GM18499 (cell line): ENCODE data around the gene KMT2E.
A peak's percentile ranks its signal among the peaks of the same experiment; 100 is the strongest.

Experiments
- ATAC-seq: cut with Tn5 transposase; IDR thresholded peaks from one replicate; pipeline ENCODE4 v1.9.1; 2021; ENCODE audit warnings: moderate number of reproducible peaks; ENCODE audit not compliant: insufficient read depth, unreplicated experiment

KMT2E gene

DNA sequence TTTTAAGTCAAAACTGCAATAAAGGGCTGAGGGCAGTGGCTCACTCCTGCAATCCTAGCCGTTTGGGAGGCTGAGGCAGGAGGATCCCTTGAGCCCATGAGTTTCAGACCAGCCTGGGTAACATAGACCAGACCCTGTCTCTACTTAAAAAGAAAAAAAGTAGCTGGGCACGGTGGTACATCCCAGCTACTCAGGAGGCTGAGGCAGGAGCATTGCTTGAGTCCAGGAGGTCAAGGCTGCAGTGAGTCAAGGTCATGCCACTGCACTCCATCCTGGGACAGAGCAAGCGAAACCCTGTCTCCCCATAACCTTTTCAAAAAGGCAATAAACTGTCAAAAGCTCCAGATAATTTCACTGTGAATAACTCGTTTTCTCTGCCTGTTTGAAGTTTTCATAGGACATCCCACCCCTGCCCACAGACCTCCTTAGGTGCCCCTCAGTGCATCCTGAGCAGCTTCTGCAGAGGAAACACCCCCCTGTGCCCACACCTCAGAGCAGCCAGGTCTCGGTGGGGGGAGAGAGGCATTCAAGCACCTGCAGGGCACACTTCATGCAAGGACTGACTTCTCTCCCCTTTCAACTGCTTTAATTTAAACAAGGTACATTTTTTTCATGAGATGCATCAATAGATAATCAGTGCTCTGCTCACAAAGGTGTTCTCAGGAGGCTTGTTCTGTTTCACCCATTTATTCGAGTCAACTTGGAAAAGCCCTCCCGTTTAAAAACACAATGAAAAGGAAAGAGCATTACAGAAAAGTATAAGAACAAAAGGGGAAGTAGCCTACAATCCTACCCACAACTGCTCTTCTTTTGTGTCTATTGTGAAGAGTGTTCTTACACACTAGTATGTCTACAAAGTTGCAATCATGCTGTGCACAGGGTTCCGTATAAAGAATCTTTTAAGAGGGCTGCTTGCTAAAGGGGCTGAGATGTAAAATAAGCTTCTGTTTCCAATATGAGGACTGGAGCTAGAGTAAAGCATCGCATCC, 104.9 kb downstream of the KMT2E start:
- ATAC-seq = no peak

DNA sequence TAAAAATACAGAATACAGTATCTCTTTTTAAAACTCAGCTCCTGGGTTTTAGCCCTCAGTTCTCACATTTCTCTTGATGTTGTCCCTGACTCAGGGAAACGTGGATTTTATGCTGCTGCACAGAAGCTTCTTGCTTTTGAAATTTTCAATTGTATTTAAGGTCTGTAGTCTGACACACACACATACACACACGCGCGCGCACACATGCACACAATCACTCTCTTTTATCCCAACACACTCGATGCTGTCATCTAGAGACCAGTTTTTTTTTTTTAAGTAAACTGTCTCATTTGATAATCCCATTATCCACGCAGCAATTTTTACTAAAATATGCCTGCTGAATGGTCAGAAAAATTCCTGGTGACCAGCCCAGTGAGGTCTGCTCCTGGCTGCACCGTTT, 108.6 kb downstream of the KMT2E start:
- no peak for ATAC-seq

DNA sequence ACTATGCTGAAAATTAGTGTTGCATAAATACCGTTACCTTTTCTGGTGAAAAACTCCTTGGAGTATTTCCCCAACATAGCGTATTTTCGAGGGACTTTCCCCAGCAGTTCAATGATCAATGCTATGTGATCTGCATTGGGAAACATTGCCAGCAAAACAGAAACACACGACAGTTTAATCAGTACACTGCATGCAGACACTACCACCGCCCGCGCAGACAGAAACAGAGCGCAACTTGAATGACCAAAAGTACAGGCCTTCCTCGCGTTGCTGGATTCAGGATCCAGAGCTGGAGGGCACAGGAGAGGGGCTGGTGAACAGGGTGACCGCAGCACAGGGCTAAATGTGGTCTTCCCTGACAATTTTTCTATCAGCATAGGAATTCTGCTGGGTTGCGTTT, 111.7 kb downstream of the KMT2E start:
- ATAC-seq = no peak

DNA sequence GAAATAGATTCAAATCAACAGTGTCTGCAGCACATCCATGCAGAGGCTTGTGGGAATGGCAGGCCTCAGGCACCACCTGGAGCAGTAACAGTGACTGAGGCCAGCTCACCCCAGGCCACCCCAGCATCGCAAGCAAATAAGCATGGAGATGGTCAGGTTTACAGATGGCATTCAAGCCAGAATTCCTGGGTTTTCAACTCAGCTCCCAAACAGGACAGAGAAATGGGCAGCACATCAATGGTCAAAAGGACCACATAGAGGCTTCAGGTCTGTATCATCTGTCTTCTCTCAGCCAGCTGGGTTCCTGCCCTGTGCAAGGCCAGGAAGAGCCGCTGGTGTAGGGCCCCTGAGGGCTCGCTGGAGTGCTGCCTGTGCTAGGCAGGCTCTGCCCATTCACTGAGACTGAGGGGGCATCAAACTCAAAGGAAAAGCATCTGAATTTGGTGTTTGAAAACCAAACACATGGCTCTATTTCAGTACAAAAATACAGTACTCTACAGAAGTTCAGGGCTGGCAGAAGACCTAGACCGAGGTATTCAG, 112.5 kb downstream of the KMT2E start:
- no peak for ATAC-seq

DNA sequence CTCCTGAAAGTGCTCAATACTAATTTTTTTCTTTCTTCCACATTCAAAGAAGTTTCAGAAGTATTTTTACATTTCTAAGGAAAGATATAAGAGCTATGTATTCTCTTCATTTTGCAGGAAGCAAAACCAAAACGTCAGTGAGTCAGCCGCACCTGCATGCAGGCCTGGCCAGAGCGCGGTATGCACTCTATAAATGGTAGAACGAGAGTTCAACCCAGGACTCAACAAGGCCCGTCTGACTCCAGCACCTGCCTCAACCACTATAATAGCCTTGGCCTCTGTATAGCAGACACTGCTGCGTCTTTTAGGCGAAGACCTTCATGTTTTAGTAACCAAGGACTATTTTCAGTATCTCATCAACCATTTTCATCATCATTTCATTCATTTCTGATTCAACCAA, 113.2 kb downstream of the KMT2E start:
- ATAC-seq = no peak

DNA sequence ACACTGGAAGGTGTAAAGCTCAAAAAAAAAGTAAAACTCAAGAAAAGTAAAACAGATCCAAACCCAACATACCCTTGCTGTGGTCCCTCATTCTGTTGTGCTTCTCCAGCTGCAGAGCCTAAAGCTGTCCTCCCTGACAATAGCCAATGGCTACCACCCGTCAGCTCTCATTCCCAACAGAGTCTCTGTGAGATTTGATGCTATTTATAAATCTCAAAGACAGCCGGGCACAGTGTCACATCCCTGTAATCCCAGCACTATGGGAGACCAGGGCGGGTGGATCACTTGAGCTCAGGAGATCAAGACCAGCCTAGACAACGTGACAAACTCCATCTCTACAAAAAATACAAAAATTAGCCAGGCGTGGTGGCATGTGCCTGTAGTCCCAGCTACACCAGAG, 116.0 kb downstream of the KMT2E start:
- no peak for ATAC-seq

DNA sequence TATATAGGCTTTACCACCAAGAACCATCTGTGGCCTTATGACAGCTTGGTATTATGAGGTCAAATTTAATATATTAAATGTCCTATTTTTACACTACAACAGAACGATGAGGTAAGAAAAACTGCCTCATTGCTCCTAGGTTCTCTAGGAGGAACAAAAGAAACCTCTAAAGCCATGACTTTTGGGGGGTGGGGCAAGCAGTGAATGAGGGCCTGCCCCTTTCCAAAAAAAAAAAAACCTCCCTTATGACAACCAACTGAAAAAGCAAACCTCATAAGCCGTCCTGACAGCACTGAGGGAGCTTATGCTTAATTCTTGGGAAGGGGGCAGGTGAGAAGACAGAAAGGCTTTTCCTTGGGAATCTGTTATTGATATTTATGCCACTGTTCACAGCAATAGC, 116.6 kb downstream of the KMT2E start:
- ATAC-seq = no peak

DNA sequence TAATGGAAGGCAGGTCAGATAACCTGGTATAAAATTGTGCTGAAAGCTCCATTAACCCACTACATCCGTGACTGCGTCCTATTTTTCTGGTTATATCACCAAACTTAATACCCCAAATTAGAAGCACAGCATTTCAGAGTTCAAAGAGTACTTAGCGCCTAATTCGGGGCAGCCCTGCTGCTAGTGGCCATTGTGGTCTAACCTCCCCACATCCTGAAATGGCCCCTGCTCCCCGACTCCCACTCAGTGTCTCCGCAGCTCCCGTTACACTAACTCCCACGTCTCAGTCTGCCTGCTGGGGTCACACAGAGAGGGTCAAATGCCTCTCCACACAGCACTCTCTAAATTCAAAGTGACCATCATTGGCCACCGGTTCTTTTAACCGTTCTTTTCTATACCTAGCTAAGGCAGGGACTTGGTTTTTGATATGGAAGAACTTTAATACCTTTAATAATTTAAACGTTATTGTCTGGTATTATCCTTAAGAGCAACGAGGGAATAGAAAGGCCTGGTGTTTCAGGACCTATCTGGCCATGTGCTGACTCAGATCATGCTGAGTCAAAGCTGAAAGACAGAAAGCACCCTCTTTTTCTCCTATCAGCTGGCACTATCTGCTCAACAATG, 117.1 kb downstream of the KMT2E start:
- ATAC-seq = peak; percentile 55

DNA sequence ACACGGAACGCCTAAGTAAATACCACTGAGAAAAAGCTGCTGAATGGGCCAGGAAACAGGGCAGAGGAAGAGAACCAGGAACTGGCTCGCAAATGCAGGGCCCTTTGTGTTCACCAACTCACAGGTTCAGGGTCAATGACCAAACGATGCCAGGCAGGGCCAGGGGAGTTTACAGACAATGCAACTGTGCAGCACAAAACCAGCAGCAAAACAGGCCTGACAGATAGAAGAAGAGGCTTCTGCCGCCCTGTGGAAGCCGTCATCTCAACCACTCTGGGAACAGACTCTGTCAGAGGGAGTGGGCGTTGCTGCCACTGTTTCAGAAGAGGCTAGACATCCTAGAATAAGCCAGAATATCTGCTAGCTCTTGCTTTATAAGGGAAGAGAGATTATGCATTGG, 117.9 kb downstream of the KMT2E start:
- ATAC-seq = no peak

DNA sequence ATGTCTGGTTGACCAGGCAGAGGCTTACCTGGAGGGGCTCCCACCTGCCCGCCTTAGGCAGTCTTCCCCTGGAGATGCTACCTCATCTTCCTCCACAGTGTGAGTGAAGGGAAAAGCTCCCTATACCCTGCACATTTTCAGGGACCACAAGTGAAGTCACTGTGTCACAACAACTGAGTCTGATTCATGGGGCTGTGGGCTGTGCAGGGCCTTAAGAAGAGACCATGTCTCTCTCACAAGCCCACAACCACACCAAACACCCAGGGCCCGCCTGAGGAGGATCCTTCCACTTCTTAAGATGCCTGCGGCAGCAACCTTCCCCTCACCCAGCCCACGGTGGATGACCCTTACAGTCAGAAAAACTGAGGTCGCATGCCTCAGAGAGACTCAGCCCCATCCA, 118.3 kb downstream of the KMT2E start:
- ATAC-seq = no peak

DNA sequence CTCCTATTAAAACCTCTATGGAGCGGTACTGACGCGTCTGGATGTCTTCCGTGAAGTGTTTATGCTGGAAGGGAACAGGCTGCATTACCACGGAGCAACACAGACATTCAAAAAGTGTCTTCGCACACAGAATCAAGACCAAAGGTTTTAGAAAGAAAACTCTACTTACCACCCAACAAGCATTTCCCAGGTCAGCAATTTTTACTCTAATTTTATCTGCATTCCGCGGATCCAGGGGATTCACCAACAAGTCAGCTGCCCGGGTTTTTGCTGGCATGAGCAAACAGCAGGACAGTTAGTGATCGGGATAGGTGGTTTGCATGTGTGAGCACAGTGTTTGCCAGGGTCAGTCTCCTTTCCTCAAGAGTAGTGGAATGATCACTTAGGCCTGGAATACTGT, 118.8 kb downstream of the KMT2E start:
- no peak for ATAC-seq

DNA sequence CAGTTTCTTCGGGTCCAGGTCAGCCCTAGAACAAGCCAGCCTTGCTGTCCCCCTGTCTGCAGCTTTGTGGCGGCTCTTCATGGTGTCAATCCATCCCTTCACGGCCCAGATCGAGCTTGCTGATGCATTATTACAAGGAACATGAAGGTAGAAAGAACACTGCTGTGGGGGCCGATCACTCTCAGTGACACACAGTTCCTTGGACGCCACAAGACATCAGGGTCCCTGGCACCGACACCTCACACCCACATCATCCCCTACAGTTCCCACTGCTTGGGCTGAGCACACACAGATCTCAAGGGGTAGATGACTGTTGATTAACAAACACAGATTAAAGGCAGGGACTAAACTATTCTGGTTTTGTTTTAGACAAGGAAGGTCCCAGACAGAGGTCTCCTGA, 119.4 kb downstream of the KMT2E start:
- ATAC-seq = no peak

DNA sequence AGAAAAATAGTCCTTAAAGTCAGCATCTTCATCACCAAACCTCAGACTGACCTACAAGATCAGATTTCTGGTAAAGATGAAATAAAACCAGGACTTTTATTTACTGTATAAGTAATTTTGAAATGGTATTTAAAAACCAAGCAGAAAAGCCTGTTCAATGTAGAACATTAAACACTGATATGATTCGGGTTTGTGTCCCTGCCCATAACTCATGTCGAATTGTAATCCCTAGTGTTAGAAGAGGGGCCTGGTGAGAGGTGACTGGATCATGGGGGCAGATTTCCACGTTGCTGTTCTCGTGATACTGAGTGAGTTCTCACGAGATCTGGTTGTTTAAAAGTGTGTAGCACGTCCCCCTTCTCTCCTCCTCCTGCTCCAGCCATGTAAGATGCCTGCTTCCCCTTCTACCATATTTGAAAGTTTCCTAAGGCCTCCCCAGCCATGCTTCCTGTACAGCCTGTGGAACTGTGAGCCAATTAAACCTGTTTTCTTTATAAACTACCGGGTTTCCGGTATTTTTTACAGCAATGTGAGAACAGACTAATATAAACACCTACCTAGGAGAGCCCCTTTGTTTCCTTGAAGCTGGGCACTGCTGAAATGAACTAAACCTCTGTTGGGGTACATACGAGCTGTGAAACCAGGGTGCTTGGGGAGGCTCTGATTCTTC, 120.1 kb downstream of the KMT2E start:
- no peak for ATAC-seq

DNA sequence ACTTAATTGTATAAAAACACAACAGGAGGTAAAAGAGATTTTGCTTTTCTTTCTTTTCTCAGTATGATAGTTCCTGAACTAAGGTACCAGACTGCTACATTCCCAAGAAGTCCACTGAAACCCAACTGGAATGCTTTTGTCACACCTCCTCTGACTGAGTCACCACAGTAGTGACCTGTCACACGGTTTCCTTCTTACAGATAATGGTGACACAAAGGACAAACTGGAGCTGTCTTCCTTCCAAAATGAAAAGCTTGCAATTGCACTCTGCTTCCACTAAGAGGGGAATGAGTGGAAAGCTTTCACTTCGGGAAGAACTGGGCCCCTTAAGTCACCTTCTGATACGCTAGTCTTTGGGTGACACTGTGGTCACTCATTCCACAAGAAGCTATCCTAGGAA, 122.2 kb downstream of the KMT2E start:
- no peak for ATAC-seq

DNA sequence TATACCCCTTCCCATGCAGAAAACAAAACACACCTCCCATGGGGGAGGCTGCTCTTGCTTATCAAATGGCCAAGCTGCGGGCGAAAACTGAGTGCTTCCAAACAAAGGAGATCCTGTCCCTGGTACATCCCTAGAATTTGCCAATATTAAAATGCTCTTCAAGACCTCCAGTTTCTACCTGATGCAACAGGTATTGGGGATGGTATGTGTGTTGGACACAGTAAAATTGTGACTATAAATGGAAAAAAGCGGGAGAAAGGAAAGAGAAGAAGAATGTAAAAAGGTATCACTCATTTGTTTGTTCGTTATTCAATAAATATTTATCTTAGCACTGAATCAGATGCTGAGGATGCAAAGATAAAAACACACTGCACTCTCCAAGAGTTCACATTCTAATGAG, 123.9 kb downstream of the KMT2E start:
- ATAC-seq = no peak

DNA sequence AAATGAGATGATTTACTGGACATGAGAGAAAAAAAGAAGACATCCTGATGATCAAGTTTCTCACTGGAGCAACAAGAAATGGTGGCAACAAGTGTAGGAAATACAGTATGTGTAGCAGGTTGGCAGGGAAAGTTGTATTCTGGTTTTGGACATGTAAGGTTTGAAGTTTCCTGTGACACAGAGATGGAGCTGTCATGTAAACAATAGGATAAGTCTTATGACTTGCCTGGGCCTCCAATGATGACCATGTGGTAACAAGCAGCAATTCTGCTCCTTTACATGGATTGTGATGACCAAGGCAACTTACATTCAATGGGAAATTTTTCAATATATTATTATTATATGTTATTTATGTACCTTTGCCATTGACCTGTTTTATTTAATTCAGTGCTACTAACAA, 125.4 kb downstream of the KMT2E start:
- no peak for ATAC-seq

DNA sequence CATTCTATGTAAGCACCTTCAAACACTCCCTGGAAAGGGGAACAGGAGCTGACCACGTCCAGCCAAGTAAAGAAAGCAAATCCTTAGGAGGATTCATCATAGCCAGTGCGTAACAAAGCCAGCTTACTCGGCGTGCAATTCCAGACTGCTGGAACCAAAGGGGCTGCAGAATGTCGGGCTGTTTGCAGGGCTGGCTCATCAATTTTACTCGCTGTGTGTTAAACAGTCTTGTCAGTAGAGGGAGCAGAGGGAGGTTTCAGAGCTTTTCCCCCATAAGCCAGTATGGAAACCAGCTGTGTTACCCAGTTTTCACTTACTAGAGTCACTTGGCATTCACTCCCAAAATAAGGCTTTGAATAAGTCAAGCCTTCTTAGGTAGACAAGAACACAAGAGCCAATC, 127.1 kb downstream of the KMT2E start:
- ATAC-seq = no peak

DNA sequence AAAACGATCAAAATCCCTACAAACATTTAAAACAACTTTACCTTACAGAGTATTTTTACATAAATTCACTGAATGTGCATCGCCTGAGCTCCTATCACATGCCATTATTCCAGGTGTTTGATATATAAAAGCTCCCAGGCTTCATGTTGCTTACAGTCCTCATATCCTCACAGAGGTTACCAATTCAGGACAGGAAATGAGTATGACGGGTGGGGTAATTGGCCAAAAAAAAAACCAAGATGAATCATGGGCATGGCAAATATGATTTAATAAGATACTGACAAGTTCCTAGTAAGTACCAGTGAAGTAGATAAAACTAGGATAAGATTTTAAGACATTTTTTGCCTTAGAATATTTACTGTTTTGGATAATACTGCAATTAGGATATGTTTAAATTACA, 135.8 kb downstream of the KMT2E start:
- ATAC-seq = no peak

DNA sequence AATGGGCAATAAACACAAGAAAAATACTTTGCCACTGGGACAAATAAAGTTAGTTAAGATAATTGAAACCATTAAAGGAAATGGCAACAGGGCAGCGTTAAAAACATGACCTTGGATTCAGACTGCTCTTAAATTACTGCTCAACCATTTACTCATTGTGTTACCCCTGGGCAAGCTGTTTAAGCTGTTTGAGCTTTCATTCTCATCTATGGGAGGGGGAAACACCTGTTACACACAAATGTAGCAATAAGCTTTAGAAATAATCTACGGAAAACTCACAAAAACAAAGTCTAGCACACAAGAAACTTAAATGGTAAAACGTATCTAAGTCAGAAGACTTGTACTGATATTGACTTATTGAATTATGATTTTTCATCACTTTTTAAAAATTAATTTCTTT, 137.1 kb downstream of the KMT2E start:
- ATAC-seq = no peak

DNA sequence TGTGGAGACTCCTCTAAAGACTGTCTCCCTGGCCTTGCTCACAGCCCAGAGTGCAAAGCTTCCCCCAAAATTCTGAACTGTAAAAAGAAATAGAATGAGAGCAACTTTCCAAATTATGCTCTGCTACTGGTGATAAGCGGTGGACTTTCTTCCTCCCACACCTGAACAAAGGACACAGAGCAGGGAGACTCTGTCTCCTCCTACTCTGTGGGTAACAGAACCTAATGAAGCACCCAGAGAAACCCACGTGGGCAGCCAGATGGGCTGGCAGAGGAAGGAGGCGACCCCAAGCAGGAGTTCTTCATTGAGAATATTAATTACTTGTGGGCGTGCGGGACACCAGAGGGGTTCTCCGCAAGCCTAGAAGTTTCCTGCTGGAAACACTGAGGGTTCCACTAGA, 139.5 kb downstream of the KMT2E start:
- ATAC-seq = no peak

DNA sequence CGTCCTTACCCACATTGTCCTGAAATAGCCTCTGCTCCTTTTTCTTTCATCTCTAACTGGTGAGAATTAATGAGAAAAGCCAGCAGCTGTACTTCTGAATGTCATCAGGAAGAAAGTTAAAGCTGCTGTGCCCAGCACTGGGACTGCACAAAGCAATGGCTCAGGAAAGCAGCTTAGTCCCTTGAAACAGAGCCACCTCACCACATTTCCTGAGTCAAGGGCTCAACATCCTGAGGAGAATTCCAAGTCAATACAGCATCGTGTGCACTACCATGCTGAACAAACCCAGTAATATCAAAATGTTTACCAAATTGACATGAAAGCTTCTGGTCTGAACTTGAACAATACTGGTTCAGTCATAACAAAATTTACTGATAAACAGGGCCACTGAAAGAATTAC, 140.1 kb downstream of the KMT2E start:
- ATAC-seq = no peak
